Osteocyte (in vitro differentiated cells): ENCODE results near the gene ANKRD65. TPM values are rescaled to one million over a fixed set of nuclear protein-coding genes. Genes with fewer than 3 reads are reported as not detected.
"Not testable (repeated sequence)": the region's sequence is repeated elsewhere in the genome, so short reads cannot be mapped to it uniquely, and the experiment has no call there.

ENCODE experiments used
- DNase-seq: peaks from one replicate; pipeline ENCODE4 v3.0.0; 2021; ENCODE audit warnings: mixed read lengths; ENCODE audit not compliant: unreplicated experiment; ENCODE audit errors: extremely low spot score
- H3K27ac Mint-ChIP-seq: one replicate; pipeline ENCODE4 v1.8.0; 2021; ENCODE audit warnings: mild to moderate bottlenecking, mixed read lengths; ENCODE audit not compliant: unreplicated experiment
- H3K27me3 Mint-ChIP-seq: one replicate; pipeline ENCODE4 v1.8.0; 2021; ENCODE audit warnings: mixed read lengths; ENCODE audit not compliant: unreplicated experiment
- H3K36me3 Mint-ChIP-seq: one replicate; pipeline ENCODE4 v1.8.0; 2021; ENCODE audit warnings: mixed read lengths; ENCODE audit not compliant: unreplicated experiment
- H3K4me1 Mint-ChIP-seq: one replicate; pipeline ENCODE4 v1.8.0; 2021; ENCODE audit warnings: mixed read lengths; ENCODE audit not compliant: unreplicated experiment
- H3K4me3 Mint-ChIP-seq: one replicate; pipeline ENCODE4 v1.8.0; 2021; ENCODE audit warnings: mild to moderate bottlenecking, moderate library complexity, mixed read lengths; ENCODE audit not compliant: unreplicated experiment
- H3K9me3 Mint-ChIP-seq: one replicate; pipeline ENCODE4 v1.8.0; 2021; ENCODE audit warnings: mixed read lengths; ENCODE audit not compliant: unreplicated experiment
- total RNA-seq: library from RNA; stranded (reverse); gene quantifications from 2 replicates; pipeline ENCODE4 v1.2.1, GENCODE V29; 2021
- TF ChIP-seq, protein P1 (sequence below): fragments of 200-600 bp; sonication (generic); IDR thresholded peaks from 2 replicates; pipeline ENCODE4 v1.5.0; 2021; ENCODE audit warnings: antibody characterized with exemption, mild to moderate bottlenecking, moderate library complexity

The ANKRD65 gene
- total RNA-seq, 1 donor from 2014 or later = 0.21 TPM

DNA sequence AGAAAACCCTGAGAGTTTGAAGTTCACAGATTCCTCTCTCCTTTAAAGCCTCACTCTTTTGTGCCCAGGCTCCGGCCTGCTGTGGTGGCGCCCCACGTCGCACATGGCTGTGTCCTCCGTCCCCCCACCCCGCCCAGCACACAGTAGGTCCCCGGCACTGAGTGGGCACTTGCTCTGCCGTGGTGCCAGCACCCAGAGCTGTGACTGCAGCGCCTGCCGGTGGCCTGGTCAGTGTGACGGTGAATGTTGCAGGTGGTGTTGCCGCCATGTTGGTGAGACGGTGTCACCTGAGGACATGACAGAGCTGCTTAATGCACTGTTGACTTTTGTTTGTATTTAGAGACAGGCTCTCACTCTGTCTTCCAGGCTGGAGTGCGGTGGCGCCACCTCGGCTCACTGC, 31.8 kb upstream of the ANKRD65 start:
- DNase-seq = no peak
- H3K27ac Mint-ChIP-seq = no peak overlapping the region
- no peaks in the 10 kb centered on the region for H3K36me3 Mint-ChIP-seq
- no peaks in the 10 kb centered on the region for H3K9me3 Mint-ChIP-seq
- no peak overlapping the region for H3K4me3 Mint-ChIP-seq
- peaks cover 8% of the 10 kb centered on the region for H3K27me3 Mint-ChIP-seq
- TF ChIP-seq, protein P1, sequence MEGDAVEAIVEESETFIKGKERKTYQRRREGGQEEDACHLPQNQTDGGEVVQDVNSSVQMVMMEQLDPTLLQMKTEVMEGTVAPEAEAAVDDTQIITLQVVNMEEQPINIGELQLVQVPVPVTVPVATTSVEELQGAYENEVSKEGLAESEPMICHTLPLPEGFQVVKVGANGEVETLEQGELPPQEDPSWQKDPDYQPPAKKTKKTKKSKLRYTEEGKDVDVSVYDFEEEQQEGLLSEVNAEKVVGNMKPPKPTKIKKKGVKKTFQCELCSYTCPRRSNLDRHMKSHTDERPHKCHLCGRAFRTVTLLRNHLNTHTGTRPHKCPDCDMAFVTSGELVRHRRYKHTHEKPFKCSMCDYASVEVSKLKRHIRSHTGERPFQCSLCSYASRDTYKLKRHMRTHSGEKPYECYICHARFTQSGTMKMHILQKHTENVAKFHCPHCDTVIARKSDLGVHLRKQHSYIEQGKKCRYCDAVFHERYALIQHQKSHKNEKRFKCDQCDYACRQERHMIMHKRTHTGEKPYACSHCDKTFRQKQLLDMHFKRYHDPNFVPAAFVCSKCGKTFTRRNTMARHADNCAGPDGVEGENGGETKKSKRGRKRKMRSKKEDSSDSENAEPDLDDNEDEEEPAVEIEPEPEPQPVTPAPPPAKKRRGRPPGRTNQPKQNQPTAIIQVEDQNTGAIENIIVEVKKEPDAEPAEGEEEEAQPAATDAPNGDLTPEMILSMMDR = no peak
- H3K4me1 Mint-ChIP-seq = no peaks in the 10 kb centered on the region

DNA sequence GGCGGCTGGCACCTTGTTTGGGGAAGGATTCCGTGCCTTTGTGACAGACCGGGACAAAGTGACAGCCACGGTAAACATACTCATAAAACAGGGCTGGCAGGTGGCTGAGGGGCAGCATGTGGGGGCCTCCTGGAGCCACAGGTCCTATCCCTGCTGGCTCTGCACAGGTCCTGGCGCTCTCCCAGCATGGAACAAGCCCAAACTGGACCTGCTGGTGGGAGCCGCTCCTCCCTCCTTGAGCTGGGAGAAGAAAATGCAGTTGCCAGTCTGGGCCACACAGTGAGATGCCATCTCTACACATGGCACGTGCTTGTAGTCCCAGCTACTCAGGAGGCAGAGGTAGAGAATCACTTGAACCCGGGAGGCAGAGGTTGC, 31.3 kb upstream of the ANKRD65 start:
- DNase-seq, H3K27me3 Mint-ChIP-seq, H3K9me3 Mint-ChIP-seq, H3K27ac Mint-ChIP-seq, H3K4me1 Mint-ChIP-seq, H3K4me3 Mint-ChIP-seq, H3K36me3 Mint-ChIP-seq: not testable (repeated sequence)

DNA sequence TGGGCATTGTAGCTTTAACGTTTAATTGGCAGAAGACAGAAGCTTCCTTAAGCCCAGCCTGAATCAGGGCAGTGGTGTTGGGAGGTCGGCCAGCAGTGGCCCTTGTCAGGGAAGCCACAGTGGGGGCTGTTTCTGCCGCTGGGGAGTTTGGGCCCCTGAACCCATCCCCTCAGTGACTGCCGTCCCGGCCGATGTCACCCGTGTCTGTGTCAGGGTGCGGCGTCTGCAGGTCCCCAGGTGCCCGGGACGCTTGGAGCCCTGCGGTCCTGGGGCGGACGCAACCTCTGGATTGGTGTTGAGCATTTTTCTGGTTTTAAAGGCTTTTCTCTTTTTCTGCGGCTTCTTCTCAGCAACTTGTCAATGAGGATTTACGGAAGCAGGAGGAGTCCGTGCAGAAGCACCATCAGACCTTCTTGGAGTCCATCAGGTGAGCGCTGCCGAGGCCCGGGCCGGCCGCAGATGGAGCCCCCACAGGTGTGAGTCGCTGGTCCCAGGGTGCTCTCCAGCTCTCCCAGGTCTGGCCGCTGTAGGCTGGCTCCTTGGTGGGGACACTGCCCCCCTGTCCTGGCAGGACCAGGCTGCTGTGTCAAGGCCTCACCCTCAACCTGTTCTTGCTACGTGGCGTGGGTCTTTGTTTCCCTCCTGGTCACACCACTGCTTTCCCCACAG, 30.8 kb upstream of the ANKRD65 start:
- no peak for DNase-seq
- no peaks in the 10 kb centered on the region for H3K36me3 Mint-ChIP-seq
- H3K4me1 Mint-ChIP-seq = no peaks in the 10 kb centered on the region
- H3K9me3 Mint-ChIP-seq = no peaks in the 10 kb centered on the region
- TF ChIP-seq, protein P1 = no peak
- no peak overlapping the region for H3K27ac Mint-ChIP-seq
- no peak overlapping the region for H3K4me3 Mint-ChIP-seq
- peaks cover 8% of the 10 kb centered on the region for H3K27me3 Mint-ChIP-seq

DNA sequence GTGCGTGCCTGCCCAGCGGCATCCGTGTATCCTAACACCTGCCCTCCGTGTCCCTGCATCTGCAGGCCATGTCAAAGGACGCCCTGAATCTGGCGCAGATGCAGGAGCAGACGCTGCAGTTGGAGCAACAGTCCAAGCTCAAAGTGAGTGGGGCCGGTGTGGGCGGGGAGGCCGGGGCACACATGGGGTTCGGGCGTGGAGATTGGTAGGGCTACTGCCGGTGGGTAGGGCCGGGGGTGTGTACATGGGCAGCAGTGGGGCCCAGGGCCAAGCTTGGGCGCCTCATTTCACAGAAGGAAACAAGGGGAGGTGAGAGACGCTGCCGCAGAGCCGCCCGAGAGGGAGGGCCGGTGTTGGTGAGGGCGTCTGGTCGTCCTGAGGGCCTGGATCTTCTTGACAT, 29.5 kb upstream of the ANKRD65 start:
- H3K9me3 Mint-ChIP-seq, DNase-seq: not testable (repeated sequence)

DNA sequence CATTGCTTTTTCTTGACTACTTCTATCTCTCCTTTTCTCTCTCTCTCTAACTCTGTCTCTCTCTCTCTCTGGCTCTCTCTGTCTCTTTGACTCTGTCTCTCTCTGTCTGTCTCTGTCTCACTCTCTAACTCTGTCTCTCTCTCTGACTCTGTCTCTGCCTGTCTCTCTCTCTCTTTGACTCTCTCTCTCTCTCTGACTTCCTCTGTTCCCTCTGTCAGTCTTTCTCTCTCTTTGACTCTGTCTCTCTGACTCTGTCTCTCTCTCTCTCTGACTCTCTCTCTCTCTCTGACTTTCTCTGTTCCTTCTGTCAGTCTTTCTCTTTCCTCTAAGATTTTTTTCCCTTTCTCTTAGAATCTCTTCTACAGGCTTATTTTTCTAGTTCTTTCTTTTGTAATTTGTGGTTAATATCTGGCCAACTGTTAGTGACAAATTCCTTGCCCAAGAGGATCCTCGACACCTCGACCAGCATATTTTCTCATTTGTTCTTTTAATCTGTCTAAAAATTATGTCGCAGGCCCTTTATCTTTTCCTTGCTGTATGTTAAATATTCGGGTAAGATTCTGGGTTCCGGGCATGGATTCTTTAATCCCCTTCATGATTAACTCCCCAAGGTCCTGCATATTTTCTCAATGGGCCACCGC, 28.1 kb upstream of the ANKRD65 start, which contains the start of gene ATAD3C:
Gene ATAD3C (plus strand): TSS at position 591 of the 641 bp plus-strand sequence. CDS start 995 bp downstream, outside the sequence.
- no peak for DNase-seq
- Mint-ChIP-seq H3K36me3 (no peaks in the 10 kb centered on the region), H3K9me3 (no peaks in the 10 kb centered on the region), H3K4me1 (no peaks in the 10 kb centered on the region), H3K27me3 (peaks cover 8% of the 10 kb centered on the region), H3K4me3 (no peak within 1 kb of the TSS), H3K27ac (no peak within 1 kb of the TSS)
- TF ChIP-seq, protein P1 = no peak

More for the DNA sequence above, 29.5 kb upstream of the ANKRD65 start:
- H3K4me1 Mint-ChIP-seq, H3K27ac Mint-ChIP-seq, H3K4me3 Mint-ChIP-seq, H3K27me3 Mint-ChIP-seq, H3K36me3 Mint-ChIP-seq: not testable (repeated sequence)

DNA sequence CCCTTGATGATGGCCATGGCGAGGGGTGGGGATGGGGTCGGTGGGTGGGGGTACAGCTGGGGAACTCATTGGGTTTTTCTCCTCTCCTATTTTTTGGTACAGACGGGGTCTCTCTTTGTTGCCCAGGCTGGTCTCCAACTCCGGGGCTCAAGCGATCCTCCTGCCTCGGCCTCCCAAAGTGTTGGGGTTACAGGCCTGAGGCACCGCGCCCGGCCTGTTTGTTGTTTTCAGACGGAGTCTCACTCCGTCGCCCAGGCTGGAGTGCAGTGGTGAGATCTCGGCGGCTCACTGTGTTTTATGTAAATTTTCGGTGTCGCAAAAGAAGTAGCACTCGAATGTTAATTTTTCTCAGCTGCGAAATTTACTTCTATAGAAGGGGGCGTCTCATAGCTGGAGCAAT, 25.6 kb upstream of the ANKRD65 start:
- DNase-seq, H3K27me3 Mint-ChIP-seq, H3K36me3 Mint-ChIP-seq, H3K4me1 Mint-ChIP-seq, H3K4me3 Mint-ChIP-seq, H3K9me3 Mint-ChIP-seq, H3K27ac Mint-ChIP-seq: not testable (repeated sequence)
